ENCODE data around the gene ERMAP.
"Not testable (repeated sequence)": the region's sequence is repeated elsewhere in the genome, so short reads cannot be mapped to it uniquely, and the experiment has no call there.

Gene ERMAP

DNA sequence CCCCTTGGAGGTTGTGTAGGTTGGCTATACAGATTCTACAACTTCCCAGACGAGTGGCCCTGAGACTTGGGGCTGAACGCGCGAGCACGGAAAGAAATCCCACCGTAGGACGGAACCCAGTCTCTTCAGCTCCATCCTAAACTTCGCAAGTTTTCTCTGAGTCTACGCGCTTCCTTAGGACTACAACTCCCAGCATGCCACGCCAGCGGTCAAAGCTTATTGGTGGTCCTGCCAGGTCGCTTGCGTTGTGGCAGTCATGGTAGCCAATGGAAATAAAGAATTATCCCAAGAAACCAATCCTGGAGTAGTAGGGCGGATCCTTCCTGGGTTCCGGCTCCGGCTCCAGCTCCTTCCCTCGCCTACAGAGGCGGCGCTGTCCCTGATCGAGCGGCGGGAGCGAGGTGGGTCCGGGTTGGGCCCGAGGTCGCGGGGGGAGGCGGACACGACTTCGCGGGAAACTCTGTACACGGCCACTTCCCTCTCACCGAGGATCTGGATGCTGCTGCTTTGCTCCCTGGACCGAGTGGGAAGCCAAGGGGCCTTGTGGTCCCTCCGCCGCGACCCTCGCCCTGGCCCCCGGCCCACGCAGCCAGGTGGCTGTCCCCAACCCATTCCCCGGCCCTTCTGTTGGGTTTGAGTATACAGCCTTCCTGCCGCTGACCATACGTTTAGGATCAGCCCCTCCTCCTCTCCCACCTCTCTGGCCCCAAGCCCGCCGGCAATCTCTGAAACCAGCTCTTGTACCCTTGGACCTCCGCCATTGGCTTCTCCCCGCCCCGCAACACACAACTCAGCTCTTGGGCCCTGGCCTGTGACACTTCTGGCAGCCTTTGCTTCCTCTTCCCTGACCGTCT, 29.6 kb downstream of the ERMAP start, which contains the start of gene ZNF691:
Gene ZNF691, plus strand, starts transcription at position 357 of the 854 bp plus-strand sequence. CDS start 3,046 bp downstream, outside the sequence.
- peak; percentile 96 to 98 for DNase-seq

DNA sequence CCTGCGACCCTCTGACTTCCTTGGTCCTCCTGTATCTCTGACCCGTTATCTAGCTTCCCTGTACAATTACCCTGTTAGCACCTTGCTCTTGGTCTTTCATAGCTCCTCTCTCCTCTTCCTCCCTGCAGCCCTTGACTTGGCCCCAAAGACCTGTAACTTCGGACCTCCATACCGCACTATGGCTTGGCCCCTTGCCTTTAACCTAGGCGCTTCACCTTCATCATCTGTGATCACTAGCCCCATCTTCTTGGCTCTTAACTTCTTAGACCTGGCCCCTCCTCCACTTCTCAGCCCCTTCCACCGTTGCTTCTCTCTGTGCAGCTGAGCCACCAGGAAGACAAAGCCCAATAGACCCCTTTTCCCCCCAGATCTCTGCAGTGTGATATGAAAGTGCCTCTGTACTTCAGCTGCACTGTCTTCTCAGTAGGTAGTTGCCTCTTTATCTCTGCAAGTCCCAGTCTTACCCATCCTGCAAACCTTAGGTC, 30.2 kb downstream of the ERMAP start:
- no peak for DNase-seq

DNA sequence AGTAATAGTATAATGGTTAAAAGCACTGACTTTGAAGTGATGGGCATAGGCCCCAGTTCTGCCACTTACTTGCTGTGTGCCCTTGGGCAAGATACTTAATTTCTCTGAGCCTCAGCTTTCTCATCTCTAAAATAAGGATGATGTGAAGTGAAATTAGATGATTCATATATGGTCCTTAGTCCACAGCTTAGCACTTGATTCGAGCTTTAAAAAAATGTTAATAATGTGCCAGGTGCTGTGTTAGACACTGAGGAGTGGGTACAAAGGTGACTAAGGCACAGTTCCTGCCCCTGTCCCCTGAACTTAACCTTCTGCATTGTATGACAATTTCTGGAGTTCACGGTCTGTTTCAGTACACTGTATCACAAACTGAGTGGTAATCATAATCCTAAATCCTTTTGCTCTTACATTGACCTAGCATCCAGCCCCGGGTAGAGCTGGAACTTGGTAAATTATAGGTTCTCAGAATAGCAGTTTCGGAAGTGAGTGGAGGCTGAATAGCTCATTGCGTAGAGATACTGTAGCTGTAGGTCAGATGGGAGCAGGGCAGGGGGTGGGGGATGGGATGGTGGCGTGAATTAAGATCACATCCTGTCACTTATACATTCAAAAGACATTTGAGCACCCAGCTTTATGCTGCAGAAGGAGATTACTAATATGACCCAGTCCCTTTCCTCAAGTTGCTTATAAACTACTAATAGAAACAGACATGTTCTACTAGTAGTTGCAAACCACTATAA, 31.0 kb downstream of the ERMAP start:
- no peak for DNase-seq

DNA sequence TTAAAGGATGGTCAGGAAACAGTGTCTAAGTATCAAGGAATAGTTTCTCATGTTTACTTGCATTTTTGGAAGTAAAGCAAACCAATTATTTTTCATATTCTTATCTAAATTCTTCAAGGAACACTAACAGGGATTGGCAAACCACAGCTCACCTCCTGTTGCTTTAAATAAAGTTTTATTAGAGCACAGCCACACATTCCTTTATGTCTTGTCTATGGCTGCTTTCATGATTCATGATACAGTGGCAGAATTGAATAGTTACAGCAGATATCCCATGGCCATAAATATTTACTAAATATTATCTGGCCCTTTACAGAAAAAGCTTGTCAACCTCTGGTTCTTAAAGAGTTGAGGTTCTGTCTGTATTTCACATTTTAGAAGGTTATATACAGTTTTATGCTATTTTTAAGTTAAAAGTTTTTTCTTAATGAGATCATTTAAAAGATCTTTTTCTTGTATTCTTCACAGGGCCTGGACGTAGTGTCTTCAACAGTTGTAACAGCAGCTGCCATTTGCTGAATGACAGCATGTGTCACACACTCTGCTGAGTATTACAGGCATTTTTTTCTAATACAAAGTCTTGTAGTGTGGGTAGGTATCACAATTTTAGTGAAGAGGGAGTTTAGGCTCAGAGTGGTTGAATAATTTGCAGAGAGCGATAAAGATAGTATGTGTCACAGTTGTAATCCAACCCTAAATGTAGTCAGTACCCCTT, 32.1 kb downstream of the ERMAP start:
- DNase-seq, result no peak

DNA sequence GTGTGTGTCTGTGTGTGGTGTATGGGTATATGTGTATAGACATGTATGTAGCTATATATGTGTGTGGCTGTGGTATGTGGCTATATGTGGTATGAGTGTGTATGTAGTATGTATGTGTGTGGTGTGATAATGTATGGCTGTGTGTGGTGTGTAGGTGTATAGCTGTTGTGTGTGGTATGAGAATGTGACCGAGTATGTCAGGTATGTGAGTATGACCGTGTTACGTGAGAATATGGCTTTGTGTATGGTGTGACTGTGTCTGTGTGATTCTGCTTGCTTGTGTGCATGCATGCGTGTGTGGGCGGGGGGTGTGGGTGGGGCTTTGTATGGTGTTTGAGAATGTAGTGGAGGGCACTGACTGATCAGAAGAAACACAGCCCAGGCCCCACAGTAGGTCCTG, 33.0 kb downstream of the ERMAP start:
- DNase-seq, result no peak

DNA sequence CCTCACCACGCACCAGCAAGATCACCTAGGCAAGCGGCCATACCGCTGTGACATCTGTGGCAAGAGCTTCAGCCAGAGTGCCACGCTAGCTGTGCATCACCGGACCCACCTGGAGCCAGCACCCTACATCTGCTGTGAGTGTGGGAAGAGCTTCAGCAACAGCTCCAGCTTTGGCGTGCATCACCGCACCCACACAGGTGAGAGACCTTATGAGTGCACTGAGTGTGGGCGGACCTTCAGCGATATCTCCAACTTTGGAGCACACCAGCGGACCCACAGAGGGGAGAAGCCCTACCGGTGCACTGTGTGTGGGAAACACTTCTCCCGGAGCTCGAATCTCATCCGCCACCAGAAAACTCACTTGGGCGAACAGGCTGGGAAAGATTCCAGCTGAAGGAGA, 34.5 kb downstream of the ERMAP start:
- no peak for DNase-seq

DNA sequence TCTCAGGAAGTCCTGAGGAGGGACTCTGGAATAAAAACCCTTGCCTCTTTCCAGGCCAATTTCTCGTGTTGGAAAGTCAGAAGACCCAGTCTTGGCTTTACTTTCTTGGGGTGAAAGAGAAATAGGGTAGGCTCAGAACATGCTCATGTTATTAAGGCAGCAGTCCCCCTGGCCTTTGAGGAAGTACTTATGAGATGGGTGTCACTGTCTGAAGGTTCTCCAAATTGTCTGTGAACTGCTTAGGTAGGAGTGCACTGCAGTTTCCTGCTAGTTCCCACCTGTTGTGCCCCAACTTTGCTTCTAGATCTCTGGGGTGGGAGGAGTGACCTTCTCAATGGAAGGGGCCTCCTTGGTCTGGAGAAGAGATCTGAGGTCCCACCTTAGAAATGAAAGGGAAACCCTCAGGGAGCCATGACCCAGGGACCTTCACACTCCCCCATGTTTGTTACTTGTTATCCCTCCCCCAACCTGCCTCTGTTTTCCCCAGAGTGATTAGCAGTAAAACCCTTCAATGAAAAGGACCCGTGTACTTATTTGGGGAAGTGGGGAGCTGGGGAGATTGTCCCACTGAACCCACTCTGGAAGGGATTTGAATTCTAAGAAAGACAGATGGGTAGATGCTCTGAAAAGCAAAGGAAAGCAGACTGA, 35.2 kb downstream of the ERMAP start:
- DNase-seq, result no peak

DNA sequence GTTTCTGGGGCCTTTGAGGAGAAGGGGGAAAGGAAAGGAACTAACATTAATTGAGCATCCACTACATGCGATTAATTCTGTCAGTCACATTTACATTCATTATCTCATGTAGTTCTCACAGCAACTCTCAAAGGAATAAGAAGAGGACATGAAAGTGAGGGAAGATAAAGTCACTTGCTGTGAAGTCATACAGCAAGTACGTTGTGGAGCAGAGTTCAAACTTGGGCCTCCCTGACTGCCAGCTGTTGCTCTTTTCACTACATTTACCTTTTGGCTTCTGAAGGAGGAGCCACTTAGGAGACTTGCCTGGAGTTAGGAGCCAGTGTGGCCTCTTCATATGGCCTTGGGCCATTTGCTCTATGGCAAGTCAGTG, 35.7 kb downstream of the ERMAP start:
- no peak for DNase-seq

DNA sequence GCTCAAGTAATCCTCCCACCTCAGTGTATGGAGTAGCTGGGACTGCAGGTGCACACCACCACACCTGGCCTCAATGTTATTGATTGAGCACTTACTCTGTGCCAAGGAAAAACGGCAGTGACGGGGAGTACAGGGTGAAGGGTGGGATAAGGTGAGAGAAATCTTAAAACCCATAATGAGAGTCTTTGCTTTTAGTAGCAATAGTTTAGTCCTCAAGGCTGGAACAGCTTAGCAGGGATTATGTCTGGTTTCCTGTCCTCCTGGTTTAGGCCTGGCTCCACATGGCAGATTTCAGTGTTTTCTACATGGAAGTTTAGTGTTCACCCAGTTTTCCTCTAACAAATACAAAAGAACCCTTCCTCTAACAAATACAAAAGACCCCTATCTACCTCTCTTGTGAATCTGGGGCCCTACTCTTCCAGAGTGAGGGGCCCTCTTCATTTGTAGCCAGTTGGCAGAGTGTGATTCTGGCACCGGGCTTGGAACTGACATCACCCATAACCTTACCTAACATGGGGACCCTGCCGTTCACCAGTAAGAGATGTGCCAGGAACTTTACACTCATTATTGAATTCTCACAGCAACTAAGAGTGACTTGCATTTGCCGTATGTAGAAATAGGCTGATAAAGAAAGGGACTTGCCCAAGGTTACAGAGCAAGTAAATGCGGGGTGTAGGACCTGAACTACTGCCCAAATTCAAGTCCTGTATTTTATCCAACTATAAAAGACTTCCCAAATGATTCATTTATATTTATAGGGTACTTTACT, 36.4 kb downstream of the ERMAP start:
- DNase-seq, result no peak

DNA sequence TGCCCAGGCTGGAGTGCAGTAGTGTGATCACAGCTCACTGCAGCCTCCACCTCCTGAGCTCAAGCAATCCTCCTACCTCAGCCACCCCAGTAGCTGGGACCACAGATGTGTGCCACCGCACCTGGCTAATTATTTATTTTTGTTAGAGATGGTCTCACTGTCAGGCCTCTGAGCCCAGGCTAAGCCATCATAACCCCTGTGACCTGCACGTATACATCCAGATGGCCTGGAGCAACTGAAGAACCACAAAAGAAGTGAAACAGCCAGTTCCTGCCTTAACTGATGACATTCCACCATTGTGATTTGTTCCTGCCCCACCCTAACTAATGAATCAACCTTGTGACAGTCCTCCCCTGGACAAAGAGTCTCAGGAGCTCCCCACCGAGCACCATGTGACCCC, 39.6 kb downstream of the ERMAP start:
- not testable (repeated sequence) for DNase-seq

DNA sequence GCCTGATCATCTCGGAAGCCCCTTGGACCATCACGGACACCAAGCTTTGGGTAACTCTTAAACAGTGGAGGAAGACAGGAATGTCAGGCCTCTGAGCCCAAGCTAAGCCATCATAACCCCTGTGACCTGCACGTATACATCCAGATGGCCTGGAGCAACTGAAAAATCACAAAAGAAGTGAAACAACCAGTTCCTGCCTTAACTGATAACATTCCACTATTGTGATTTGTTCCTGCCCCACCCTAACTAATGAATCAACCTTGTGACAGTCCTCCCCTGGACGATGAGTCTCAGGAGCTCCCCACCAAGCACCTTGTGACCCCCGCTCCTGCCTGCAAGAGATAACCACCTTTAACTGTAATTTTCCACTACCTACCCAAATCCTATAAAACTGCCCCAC, 42.4 kb downstream of the ERMAP start:
- not testable (repeated sequence) for DNase-seq

DNA sequence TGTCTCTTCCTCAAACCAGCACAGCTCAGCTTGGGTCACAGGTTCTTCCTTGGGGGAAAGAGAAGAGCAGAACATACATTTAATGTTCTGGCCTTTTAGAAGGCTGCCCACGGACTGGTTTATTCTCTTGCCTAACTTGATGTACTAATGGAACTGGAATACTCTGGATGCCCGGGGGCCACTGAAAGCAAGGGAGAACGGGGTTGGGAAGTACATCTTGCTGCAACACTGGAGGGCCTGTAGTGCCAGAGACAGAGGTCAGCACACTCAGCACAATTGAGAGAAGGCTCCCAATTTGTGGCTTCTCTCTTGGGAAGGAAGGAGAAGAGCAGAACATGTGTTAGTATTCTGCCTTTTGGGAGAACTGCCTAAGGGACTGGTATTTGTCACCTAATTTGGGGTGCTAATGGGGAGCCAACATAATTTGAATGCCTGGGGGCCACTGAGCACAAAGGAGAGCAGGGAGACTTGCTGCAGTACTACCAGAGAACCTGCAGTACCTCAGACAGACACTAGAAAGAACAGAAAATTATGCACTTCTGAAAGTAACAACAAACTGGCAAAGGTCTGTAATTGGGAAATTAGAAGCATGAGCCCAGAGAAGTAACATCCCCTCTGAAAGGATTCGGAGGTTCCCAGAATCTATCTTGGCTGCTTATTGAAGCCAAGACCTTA, 43.6 kb downstream of the ERMAP start:
- DNase-seq, result no peak

DNA sequence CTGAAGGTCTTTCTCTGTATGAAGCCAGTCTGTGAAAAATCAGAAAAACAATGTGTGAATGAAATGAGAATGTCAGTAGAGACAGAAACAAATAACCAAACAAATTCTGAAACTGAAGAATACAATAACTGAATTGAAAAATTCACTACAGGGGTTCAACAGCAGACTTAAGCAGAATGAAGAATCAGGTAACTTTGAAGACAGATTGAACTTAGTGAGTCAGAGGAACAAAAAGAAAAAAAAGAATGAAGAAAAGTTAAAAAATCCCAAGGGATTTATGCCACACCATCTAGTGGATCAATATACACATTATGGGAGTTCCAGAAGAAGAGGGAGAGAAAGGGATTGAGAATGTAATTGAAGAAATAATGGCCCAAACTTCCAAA, 44.1 kb downstream of the ERMAP start:
- DNase-seq, result no peak

DNA sequence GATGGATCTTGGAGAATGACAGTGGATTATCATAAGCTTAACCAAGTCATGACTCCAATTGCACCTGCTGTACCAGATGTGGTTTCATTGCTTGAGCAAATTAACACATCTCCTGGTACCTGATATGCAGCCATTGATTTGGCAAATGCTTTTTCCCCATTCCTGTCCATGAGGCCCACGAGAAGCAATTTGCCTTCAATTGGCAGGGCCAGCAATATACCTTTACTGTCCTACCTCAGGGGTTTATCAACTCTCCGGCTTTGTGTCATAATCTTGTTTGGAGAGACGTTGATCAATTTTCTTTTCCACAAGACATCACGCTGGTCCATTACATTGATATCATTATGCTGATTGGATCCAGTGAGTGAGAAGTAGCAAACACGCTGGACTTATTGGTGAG, 49.6 kb downstream of the ERMAP start:
- DNase-seq, result no peak

DNA sequence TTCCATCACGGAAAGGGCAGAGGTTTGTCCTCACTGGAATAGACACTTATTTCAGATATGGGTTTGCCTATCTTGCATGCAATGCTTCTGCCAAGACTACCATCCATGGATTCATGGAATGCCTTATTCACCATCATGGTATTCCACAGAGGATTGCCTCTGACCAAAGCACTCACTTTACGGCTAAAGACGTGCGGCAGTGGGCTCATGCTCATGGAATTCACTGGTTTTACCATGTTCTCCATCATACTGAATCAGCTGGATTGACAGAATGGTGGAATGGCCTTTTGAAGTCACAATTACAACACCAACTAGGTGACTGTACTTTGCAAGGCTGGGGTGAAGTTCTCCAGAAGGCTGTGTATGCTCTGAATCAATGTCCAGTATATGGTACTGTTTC, 51.5 kb downstream of the ERMAP start:
- not testable (repeated sequence) for DNase-seq

DNA sequence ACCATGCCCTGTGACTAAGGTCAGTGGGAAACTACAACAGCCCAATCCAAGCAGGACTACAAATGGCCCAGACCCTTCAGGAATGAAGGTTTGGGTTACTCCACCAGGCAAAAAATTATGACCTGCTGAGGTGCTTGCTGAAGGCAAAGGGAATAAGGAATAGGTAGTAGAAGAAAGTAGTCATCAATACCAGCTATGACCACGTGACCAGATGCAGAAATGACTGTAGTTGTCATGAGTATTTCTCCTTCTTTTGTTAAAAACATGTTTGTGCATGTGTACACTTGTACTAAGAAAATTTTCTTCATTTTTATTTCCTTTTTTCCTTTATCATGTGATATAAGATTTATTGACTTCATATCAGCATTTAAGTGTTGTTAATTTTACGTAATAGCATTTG, 52.3 kb downstream of the ERMAP start:
- not testable (repeated sequence) for DNase-seq

DNA sequence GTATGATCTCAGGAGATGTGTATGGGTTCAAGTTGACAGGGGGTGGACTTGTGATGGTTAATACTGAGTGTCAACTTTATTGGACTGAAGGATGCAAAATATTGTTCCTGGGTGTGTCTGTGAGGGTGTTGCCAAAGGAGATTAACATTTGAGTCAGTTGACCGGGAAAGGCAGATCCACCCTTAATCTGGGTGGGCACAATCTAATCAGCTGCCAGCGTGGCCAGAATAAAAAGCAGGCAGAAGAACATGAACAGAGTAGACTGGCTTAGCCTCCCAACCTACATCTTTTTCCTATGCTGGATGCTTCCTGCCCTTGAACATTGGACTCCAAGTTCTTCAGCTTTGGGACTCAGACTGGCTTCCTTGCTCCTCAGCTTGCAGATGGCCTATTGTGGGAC, 52.8 kb downstream of the ERMAP start:
- not testable (repeated sequence) for DNase-seq

DNA sequence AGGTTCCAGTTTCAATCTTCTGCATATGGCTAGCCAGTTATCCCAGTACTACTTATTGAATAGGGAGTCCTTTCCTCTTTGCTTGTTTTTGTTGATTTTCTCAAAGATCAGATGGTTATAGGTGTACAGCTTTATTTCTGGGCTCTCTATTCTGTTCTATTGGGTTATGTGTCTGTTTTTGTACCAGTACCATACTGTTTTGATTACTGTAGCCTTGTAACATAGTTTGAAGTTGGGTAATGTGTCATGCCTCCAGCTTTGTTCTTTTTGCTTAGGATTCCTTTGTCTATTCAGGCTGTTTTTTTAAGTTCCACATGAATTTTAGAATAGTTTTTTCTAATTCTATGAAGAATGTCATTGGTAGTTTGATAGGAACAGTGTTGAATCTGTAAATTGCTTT, 56.2 kb downstream of the ERMAP start:
- not testable (repeated sequence) for DNase-seq

DNA sequence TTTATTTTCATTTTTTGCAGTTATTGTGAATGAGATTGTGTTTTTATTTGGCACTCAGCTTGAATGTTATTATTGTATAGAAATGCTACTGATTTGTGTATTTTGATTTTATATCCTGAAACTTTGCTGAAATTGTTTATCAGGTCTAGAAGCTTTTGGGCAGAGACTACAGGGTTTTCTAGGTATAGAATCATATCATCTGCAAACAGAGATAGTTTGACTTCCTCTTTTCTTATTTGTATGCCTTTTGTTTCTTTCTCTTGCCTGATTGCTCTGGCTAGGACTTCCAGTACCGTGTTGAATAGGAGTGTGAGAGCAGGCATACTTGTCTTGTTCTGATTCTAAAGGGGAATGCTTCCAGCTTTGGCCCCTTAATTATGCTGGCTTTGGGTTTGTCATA, 56.7 kb downstream of the ERMAP start:
- no peak for DNase-seq

DNA sequence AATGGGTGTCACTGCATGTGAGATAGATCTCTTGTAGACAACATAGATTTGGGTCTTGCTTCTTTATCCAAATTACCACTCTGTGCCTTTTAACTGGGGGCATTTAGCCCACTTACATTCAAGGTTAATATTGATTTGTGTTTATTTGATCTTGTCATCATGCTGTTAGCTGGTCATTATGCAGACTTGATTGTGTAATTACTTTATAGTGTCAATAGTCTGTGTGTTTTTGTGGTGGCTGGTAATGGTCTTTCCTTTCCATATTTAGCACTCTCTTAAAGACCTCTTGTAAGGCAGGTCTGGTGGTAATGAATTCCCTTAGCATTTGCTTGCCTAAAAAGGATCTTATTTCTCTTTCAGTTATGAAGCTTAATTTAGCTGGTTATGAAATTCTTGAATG, 59.1 kb downstream of the ERMAP start:
- DNase-seq, result no peak

DNA sequence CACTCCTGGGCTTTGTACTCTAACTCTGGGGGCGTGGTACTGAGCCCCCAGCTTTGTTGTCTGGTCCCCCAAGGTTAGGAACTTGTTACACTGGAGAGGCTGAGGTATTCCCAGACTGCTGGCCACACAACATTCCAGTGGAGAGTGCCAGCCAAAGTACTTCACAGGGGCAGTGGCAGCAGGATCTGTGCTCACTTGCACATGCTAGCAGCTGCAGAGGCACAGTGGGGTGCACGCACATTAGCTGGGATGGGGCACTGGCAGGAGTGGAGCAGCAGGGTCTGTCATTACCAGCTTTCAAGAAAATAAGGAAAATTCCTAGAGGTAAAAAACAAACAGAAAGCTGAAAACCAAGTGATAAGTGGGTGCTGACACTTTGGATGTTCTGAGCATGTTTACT, 60.5 kb downstream of the ERMAP start:
- no peak for DNase-seq

DNA sequence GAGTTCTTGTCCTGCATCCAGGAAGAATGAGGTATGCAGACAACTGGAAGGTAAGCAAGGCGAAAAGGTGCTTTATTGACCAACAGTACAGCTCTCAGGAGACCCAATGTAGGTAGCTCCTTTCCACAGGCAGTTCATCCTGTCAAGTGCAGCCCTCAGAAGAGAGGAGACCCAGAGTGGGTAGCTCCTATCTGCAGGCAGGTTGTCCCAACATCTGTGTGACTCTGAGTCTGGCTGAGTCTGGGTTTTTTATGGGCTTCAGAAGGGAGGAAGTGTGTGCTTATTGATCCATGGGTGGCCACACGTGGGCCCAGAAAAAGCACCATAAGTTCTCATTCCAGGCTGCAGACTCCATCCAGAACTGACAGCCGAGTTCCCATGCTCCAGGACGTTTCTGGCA, 63.5 kb downstream of the ERMAP start:
- DNase-seq, result no peak

All from SHP77 (cell line).